CD4-positive, alpha-beta T cell (primary cell): ENCODE measurements around the gene PGS1. TPM values are rescaled to one million over a fixed set of nuclear protein-coding genes. Genes with fewer than 3 reads are reported as not detected.

Source experiments
- ATAC-seq: fragments of 200-7000 bp; cut with Tn5 transposase; one replicate; pipeline ENCODE4 v1.10.0; 2022; ENCODE audit warnings: mild to moderate bottlenecking; ENCODE audit not compliant: poor library complexity
- CTCF ChIA-PET: fragments of 350-600 bp; sonication (Branson Sonifier 250); formaldehyde crosslinking; loops from one replicate; lab custom pipeline; 2021; ENCODE audit warnings: antibody characterized with exemption, inconsistent platforms; lab: Charles Lee
- POLR2A ChIA-PET: fragments of 350-600 bp; sonication (Branson Sonifier 250); formaldehyde crosslinking; loops from one replicate; lab custom pipeline; 2021; ENCODE audit warnings: antibody characterized with exemption, inconsistent platforms; lab: Charles Lee
- DNase-seq, 14 experiments: peaks; one replicate each; pipeline ENCODE4 v3.0.0-alpha.2; 2013 to 2020; ENCODE audit warnings: mixed read lengths in 2 of 14
- H3K27ac ChIP-seq, 2 donors: one replicate each; pipeline versions ENCODE4 v1.5.1 to v1.7.0; 2013; ENCODE audit warnings: low read length in 2 of 2, low read depth in 1 of 2, mild to moderate bottlenecking in 1 of 2
- H3K27me3 ChIP-seq, 2 experiments: 1 replicate in 1 of 2; 2 replicates in 1 of 2; pipeline versions ENCODE4 v1.6.1 to v1.7.0; 2013; ENCODE audit warnings: low read length in 2 of 2, control low read depth in 1 of 2, mild to moderate bottlenecking in 1 of 2, moderate library complexity in 1 of 2; ENCODE audit not compliant: insufficient read depth in 2 of 2, control insufficient read depth in 1 of 2
- H3K36me3 ChIP-seq: one replicate; pipeline ENCODE4 v1.6.1; 2013; ENCODE audit warnings: low read length, control low read depth; ENCODE audit not compliant: insufficient read depth
- H3K4me1 ChIP-seq: one replicate; pipeline ENCODE4 v1.6.1; 2013; ENCODE audit warnings: low read length, control low read depth; ENCODE audit not compliant: insufficient read depth
- H3K4me3 ChIP-seq: one replicate; pipeline ENCODE4 v1.5.1; 2013; ENCODE audit warnings: mild to moderate bottlenecking, low read length, moderate library complexity
- H3K9me3 ChIP-seq, 2 experiments: 1 replicate in 1 of 2; 2 replicates in 1 of 2; pipeline versions ENCODE4 v1.6.1 to v1.7.0; 2013; ENCODE audit warnings: low read length in 2 of 2, mild to moderate bottlenecking in 2 of 2, control low read depth in 1 of 2, moderate library complexity in 1 of 2; ENCODE audit not compliant: control insufficient read depth in 1 of 2, insufficient read depth in 1 of 2
- H3K27ac Mint-ChIP-seq: one replicate; pipeline ENCODE4 v1.8.0; 2020; ENCODE audit warnings: mixed read lengths
- H3K27me3 Mint-ChIP-seq: one replicate; pipeline ENCODE4 v1.8.0; 2021; ENCODE audit warnings: mixed read lengths
- H3K36me3 Mint-ChIP-seq: one replicate; pipeline ENCODE4 v1.8.0; 2021; ENCODE audit warnings: low read depth, mixed read lengths
- H3K4me1 Mint-ChIP-seq: one replicate; pipeline ENCODE4 v1.8.0; 2021; ENCODE audit warnings: low read depth, mixed read lengths
- H3K4me3 Mint-ChIP-seq: one replicate; pipeline ENCODE4 v1.8.0; 2020; ENCODE audit warnings: mild to moderate bottlenecking, mixed read lengths
- H3K9me3 Mint-ChIP-seq: one replicate; pipeline ENCODE4 v1.8.0; 2020; ENCODE audit warnings: mixed read lengths
- intact Hi-C, 2 experiments: fragments of 100-400 bp; cut with DNase I in 1 of 2; cut with micrococcal nuclease in 1 of 2; formaldehyde crosslinking; loops; one replicate each; pipeline versions ENCODE4 v1.15.1 to v1.9.0; 2023 to 2025; cut with DNase I, micrococcal nuclease
- total RNA-seq, 174 experiments: library from RNA in 2 of 174; stranded (reverse) in 2 of 174; gene quantifications; one replicate each; pipeline ENCODE4 v1.2.3 and lab custom pipeline; 2021 to 2026
- TF ChIP-seq, protein P1 (sequence below): fragments of 200-600 bp; IDR thresholded peaks from one replicate; pipeline ENCODE4 v1.8.0; 2022; ENCODE audit warnings: antibody characterized with exemption, mild to moderate bottlenecking

Gene PGS1
- total RNA-seq, 2 experiments from 2014 or later = 40.9 to 45.3 TPM

DNA sequence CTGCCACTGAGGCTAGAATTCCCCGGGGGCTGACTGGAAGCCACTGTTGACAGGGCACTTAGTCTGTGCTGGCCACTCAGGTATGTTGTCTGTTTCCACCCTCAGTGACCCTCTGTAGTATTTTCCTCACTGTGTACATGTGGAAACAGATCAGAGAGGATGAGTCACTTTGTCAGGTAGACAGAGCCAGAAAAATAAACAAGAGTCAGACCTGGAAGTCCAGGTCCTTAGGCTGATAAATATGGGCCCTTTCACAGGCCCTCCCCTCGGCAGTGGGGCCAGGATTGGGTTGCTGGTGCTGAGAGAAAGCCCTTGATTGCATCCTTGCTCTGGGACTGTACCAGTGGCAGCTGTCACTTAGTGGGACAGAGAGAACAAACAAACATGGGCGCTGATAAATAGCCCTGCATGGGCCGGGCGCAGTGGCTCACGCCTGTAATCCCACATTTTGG lies 21.3 kb downstream of the PGS1 start:
- TF ChIP-seq, protein P1, sequence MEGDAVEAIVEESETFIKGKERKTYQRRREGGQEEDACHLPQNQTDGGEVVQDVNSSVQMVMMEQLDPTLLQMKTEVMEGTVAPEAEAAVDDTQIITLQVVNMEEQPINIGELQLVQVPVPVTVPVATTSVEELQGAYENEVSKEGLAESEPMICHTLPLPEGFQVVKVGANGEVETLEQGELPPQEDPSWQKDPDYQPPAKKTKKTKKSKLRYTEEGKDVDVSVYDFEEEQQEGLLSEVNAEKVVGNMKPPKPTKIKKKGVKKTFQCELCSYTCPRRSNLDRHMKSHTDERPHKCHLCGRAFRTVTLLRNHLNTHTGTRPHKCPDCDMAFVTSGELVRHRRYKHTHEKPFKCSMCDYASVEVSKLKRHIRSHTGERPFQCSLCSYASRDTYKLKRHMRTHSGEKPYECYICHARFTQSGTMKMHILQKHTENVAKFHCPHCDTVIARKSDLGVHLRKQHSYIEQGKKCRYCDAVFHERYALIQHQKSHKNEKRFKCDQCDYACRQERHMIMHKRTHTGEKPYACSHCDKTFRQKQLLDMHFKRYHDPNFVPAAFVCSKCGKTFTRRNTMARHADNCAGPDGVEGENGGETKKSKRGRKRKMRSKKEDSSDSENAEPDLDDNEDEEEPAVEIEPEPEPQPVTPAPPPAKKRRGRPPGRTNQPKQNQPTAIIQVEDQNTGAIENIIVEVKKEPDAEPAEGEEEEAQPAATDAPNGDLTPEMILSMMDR = no peak
- ATAC-seq (no peak), DNase-seq (no peak)
- H3K36me3 ChIP-seq = peaks cover 98% of the 10 kb centered on the region
- POLR2A ChIA-PET = no interaction called here
- Mint-ChIP-seq H3K4me3 (no peak overlapping the region), H3K4me1 (peaks cover 8% of the 10 kb centered on the region), H3K36me3 (peaks cover 99% of the 10 kb centered on the region), H3K27me3 (no peaks in the 10 kb centered on the region), H3K9me3 (no peaks in the 10 kb centered on the region), H3K27ac (no peak overlapping the region)
- CTCF ChIA-PET = interaction anchor here (1.1 kb wide), 1 partner anchor 22 kb away, joined by 3 read pairs; no protein-coding TSS in a partner anchor
- H3K27me3 ChIP-seq = no peaks in the 10 kb centered on the region
- intact Hi-C loops = no loop called here
- H3K9me3 ChIP-seq = no peaks in the 10 kb centered on the region
- no peak overlapping the region for H3K27ac ChIP-seq
- no peaks in the 10 kb centered on the region for H3K4me1 ChIP-seq
- no peak overlapping the region for H3K4me3 ChIP-seq

DNA sequence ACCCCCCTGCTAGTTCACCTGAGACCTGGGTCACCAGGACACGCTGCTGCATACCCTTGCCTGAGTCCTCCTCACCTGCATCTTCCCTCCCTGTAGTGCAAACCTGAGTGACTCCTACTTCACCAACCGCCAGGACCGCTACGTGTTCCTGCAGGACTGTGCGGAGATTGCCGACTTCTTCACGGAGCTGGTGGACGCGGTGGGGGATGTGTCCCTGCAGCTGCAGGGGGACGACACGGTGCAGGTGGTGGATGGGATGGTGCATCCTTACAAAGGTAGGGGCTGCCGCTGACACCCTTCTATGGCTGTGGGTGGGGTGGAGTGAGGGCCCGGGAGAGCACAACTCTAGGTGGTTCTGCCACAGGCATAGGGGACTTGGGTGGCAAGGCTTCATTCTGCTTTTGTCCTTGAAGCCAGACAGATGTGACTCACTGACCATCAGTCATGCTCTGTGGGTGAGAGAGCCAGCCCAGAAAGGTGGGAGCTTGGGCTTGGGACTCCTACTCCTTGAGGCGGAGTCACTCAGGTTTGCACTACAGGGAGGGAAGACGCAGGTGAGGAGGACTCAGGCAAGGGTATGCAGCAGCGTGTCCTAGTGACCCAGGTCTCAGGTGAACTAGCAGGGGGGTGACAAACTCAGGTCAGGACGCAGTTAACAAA lies 22.3 kb downstream of the PGS1 start:
- H3K27me3 Mint-ChIP-seq = no peaks in the 10 kb centered on the region
- no peak overlapping the region for H3K4me3 Mint-ChIP-seq
- ATAC-seq = no peak
- Histone ChIP-seq H3K27me3 (no peaks in the 10 kb centered on the region), H3K9me3 (no peaks in the 10 kb centered on the region), H3K4me3 (no peak overlapping the region), H3K4me1 (no peaks in the 10 kb centered on the region), H3K27ac (no peak overlapping the region), H3K36me3 (peaks cover 95% of the 10 kb centered on the region)
- intact Hi-C loops = no loop called here
- no peaks in the 10 kb centered on the region for H3K4me1 Mint-ChIP-seq
- ChIA-PET POLR2A (interaction anchor here (0.6 kb wide), 1 partner anchor 293 kb away, joined by 4 read pairs; no protein-coding TSS in a partner anchor), CTCF (interaction anchor here (1.1 kb wide), 1 partner anchor 21 kb away, joined by 3 read pairs; no protein-coding TSS in a partner anchor)
- no peaks in the 10 kb centered on the region for H3K9me3 Mint-ChIP-seq
- peaks cover 99% of the 10 kb centered on the region for H3K36me3 Mint-ChIP-seq
- no peak overlapping the region for H3K27ac Mint-ChIP-seq
- no peak for DNase-seq
- TF ChIP-seq, protein P1 = no peak

DNA sequence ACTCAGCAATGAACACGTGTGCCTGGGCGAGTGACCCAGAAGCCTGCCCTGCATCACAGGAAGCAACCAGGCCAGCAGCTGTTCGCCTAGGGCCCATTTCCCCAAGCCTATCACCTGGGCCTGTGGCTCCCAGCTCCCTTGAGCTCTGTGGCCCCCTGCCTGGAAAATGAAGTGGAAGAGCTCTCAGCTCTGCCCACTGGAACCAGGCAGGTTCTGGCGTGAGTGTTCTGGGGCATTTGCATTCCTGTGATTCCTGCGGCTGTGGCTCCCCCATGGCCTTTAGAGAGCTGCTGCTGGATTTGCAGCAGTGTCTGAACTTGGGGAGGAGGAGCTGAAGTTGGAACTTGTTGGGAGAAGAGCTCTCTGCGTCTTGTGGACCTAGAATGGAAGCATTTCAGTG lies 22.8 kb downstream of the PGS1 start:
- peaks cover 96% of the 10 kb centered on the region for H3K36me3 Mint-ChIP-seq
- no peaks in the 10 kb centered on the region for H3K9me3 Mint-ChIP-seq
- H3K27me3 ChIP-seq = no peaks in the 10 kb centered on the region
- H3K4me1 Mint-ChIP-seq = no peaks in the 10 kb centered on the region
- H3K27me3 Mint-ChIP-seq = no peaks in the 10 kb centered on the region
- intact Hi-C loops = no loop called here
- H3K27ac Mint-ChIP-seq = no peak overlapping the region
- no peak overlapping the region for H3K4me3 ChIP-seq
- H3K4me3 Mint-ChIP-seq = no peak overlapping the region
- TF ChIP-seq, protein P1 = no peak
- peaks cover under 1% of the 10 kb centered on the region for H3K4me1 ChIP-seq
- ChIA-PET POLR2A (no interaction called here), CTCF (no interaction called here)
- DNase-seq (no peak), ATAC-seq (no peak)
- H3K36me3 ChIP-seq = peaks cover 91% of the 10 kb centered on the region
- H3K27ac ChIP-seq = no peak overlapping the region
- H3K9me3 ChIP-seq = no peaks in the 10 kb centered on the region
